GM19035 (cell line): ENCODE data around the gene TMPRSS11A.

Experiments
- ATAC-seq: cut with Tn5 transposase; IDR thresholded peaks from one replicate; pipeline ENCODE4 v1.9.1; 2021; ENCODE audit not compliant: unreplicated experiment

The TMPRSS11A gene

GRCh38 chr4:67963356-67963755, at the start of gene TMPRSS11A:
Gene TMPRSS11A (minus strand): TSS chr4:67963493. CDS start chr4:67963393, 100 bp downstream.
- ATAC-seq: no peak

- ATAC-seq: no peak
Measured at GRCh38 chr4:68011684-68012083, 48.4 kb upstream of the TMPRSS11A start.

GRCh38 chr4:68002906-68003305, 39.6 kb upstream of the TMPRSS11A start:
- ATAC-seq: no peak

GRCh38 chr4:67996127-67996526, 32.8 kb upstream of the TMPRSS11A start:
- no peak for ATAC-seq

GRCh38 chr4:67988991-67989390, 25.7 kb upstream of the TMPRSS11A start:
- ATAC-seq: no peak

- no peak for ATAC-seq
Measured at GRCh38 chr4:67983333-67983732, 20.0 kb upstream of the TMPRSS11A start.

- no peak for ATAC-seq
Measured at GRCh38 chr4:67980512-67980911, 17.2 kb upstream of the TMPRSS11A start.

- ATAC-seq: no peak
Measured at GRCh38 chr4:67973608-67974007, 10.3 kb upstream of the TMPRSS11A start.

GRCh38 chr4:67954890-67955289, 8.4 kb downstream of the TMPRSS11A start:
- no peak for ATAC-seq

GRCh38 chr4:67941074-67941473, 22.2 kb downstream of the TMPRSS11A start:
- ATAC-seq: no peak

GRCh38 chr4:67940506-67940905, 22.8 kb downstream of the TMPRSS11A start:
- ATAC-seq: no peak

GRCh38 chr4:67939195-67939594, 24.1 kb downstream of the TMPRSS11A start:
- no peak for ATAC-seq

- ATAC-seq: no peak
Measured at GRCh38 chr4:67935888-67936287, 27.4 kb downstream of the TMPRSS11A start.

- no peak for ATAC-seq
Measured at GRCh38 chr4:67934628-67935027, 28.7 kb downstream of the TMPRSS11A start.

GRCh38 chr4:67933755-67934154, 29.5 kb downstream of the TMPRSS11A start:
- no peak for ATAC-seq

- ATAC-seq: no peak
Measured at GRCh38 chr4:67933038-67933437, 30.3 kb downstream of the TMPRSS11A start.

GRCh38 chr4:67931256-67931655, 32.0 kb downstream of the TMPRSS11A start:
- ATAC-seq: no peak

- ATAC-seq: no peak
Measured at GRCh38 chr4:67929426-67929825, 33.9 kb downstream of the TMPRSS11A start.

GRCh38 chr4:67928546-67928945, 34.7 kb downstream of the TMPRSS11A start:
- ATAC-seq: no peak

- ATAC-seq: no peak
Measured at GRCh38 chr4:67927251-67927650, 36.0 kb downstream of the TMPRSS11A start.

- ATAC-seq: no peak
Measured at GRCh38 chr4:67926485-67926884, 36.8 kb downstream of the TMPRSS11A start.

GRCh38 chr4:67922697-67923096, 40.6 kb downstream of the TMPRSS11A start:
- ATAC-seq: no peak

- ATAC-seq: no peak
Measured at GRCh38 chr4:67918428-67918827, 44.9 kb downstream of the TMPRSS11A start.
